GM19240 (cell line): ENCODE results near the gene UBE2H.

Experiments used
- DNase-seq: peaks from one replicate; pipeline ENCODE4 v3.0.0; 2011; ENCODE audit warnings: low spot score; ENCODE audit not compliant: insufficient read length

UBE2H gene

GRCh38 chr7:129786825-129787563, 165.8 kb downstream of the UBE2H start:
- DNase-seq: no peak

DNA sequence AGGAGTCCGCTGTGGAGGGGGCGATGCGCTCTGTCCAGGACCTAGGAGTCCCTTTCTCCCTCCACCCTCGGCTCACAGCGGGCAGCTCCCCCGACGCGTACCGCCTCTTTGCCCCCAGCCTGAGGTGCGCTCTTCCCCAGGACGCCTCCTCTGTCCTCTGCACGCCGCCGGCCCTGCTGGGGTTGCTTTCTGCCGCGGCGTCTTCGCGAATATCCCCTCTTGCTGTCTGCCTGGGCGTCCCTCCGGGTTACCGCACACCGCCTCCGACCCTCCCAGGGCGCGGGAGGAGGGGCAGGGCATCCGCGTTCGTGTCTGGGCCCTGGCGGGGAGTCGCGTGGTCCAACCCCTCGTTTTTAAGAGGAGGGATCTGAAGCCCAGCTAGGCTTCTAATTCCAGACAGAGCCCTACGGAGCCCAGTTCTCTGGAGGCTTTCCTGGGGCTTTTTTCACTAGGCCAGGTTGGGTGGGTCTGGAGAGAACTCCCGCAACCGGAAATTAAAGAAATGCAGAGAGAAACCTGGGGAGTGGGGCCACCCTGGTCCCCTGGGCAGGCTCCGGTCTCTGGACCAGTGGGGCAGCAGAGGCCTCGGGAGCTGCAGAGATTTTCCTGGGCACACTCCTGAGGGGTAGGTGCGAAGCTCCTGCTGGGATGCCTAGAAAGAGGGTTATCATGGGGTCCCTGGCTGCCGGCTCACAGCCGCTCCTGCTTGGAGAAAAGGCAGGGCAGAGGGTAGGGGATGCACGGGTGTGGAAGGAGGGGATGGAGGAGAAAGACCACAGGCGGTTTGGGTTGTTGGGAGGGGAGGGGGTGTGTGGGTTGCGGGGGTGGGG, 166.9 kb downstream of the UBE2H start:
- DNase-seq: no peak

DNA sequence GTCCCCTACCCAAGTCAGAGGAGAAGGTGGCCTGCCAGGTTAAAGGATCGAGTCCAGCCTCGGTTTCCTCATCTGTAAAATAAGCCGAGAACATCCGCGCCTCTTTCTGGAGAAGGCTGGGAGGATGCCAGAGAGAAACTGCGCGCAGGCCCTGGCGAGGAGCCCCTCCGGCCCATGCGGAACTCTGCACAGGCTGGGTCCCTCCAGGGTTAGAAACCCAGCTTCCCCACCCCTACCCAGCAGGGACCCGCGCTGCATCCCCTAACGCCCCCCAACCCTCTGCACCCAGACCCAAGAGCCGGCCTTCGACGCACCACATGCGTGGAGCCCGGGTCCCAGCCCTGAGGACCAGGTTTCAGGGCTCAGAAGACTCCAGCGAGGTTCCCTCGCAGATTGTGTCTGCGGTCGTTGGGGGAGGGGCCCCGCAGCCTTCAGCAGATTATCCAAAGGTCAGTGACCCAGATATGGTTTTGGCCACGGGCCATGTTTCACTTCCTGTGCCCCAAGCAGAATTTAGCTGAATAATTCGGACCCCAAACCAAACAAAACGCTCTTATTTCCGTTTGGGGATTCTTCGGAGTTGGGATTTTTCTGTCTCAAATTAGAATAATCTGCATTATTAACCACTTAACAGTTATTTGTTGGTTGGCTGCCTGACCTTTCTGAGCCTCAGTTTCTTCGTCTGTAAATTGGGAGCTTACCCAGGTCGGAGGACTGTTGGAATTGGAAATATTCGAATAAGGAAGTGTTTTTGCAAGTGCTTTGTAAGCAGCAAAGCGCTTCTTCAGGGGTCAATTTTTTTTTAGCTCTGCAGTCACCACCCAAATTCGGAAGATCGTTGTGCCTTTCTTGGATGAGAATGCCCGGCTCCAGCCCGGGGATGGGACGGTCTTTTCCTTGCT, 167.7 kb downstream of the UBE2H start:
- DNase-seq: no peak

- no peak for DNase-seq
Measured at GRCh38 chr7:129784437-129784782, 168.3 kb downstream of the UBE2H start.

DNA sequence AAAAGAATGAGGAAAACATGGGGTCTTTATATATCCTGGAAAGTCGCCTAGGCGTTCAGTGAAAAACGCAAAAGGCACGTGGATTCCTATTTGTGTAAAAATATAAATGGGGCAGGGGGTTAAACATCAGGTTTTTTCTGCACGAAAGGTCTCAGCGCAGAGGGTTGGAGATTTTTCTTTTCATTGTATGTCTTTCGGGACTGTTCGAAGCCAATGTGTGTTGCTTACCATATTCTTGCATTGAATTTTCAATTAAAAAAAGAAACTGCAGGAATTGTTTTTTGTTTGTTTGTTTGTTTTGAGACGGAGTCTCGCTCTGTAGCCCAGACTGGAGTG, 169.2 kb downstream of the UBE2H start:
- no peak for DNase-seq

- no peak for DNase-seq
Measured at GRCh38 chr7:129782818-129783583, 169.8 kb downstream of the UBE2H start.

GRCh38 chr7:129781928-129782817, 170.6 kb downstream of the UBE2H start:
- no peak for DNase-seq

DNA sequence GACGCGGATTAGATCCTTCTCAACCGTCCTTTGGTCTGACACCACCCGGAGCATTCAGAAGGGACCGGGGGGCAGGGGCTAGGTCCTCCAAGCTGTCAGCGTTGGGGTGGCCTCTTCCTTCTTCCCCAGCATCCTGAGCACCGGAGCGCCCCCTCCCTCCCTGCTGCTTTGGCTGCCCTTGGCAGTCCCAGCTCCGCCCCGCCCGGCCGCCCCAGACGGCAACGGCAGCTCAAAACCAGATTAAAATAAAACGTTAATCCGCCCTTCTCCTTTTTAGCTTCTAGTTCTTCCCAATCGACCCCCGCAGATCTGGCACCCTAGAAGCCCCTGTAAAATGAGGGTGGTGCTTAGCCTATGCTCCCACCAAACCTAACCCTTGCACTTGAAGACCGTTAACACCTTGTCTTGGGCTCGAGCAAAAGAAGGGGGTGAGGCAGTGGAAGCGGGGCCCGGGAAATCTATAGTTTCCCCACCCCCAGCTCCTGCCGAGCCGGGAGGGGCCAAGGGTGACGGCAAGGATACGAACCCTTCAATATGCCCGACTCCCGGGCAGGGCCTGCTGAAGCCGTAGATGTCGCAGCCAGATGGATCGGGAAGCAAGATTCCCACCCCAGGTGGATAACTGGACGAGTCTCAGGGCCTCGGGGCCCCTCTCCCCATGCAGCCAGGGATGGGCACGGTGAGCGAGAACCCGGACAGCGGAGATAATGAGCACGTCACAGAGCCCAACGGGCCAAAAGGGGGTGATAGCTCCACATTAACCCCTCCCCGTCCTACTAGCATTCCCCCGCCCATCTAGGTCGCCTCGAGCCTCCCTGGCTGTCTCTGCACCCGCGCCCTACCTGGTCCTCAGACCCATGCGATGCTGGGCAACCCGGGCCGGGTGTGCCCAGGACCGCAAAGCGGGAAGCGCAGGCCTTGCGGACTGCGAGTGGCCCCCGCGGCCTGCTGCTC, 171.5 kb downstream of the UBE2H start:
- DNase-seq: no peak
